ENCODE results near the gene IKZF3. TPM values are rescaled to one million over a fixed set of nuclear protein-coding genes. Genes with fewer than 3 reads are reported as not detected.
"Not testable (repeated sequence)": the region's sequence is repeated elsewhere in the genome, so short reads cannot be mapped to it uniquely, and the experiment has no call there.

The IKZF3 gene
- 33.9 TPM for polyA plus RNA-seq (2012; ENCODE audit: missing spikeins)

DNA sequence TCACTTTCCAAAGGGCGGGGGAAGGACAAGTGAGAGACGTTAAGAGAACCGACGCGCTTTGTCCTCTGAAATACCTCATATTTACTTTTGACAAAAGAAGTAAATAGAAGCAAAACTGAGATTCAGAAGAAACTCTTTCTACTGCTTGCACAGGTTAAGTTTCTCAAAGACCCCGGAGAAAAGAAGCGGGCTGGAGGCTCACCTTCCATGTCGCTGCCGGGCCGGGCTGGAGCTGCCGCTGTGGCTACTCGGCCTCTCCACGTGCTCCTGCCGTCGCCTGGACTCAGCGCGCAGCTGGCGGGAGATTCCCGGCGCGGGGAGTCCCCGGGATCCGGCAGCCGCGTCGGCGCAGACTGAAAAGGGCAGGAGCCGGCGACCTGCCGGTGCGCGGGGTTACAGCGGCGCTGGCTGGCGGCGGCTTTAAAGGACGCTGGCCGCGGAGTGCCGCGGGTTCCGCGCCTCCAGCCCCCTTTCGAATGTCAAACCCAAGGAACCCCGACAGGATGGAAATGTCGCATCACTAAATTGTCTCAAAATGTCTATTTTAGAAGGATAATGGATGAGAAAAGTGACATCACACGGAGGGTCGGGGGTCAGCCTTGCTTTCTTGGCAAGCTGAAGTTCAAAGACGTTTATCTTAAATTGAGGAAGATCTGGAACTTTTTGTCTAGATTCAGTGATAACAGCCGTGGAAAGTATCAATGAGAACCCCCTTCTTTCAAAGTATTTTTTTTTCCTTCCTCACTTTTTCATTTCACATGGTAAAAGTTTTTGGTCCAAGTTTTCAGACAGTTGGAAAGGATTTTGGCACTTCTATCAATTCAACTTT is at the start of gene IKZF3:
IKZF3 (minus strand) TSS at position 395 of the 829 bp plus-strand sequence; CDS start at position 209, 186 bp downstream.
- FAIRE-seq = peak; percentile 93
- TF ChIP-seq POLR2AphosphoS5 (IDR thresholded peaks at IDR 0.05; ENCODE audit: low read depth, low read length) = peak; percentile 71; the same call in 1 of the 2 replicates
- TF ChIP-seq POLR2A (IDR thresholded peaks at IDR 0.05; ENCODE audit: low read depth, low read length) = peak; percentile 83
- peak; percentile 85 for TF ChIP-seq TAF1 (IDR thresholded peaks at IDR 0.05; ENCODE audit: borderline replicate concordance, low read depth, low read length)

GRCh38 chr17:39908789-39909352 is 44.8 kb upstream of the IKZF3 start:
- TF ChIP-seq POLR2AphosphoS5 (IDR thresholded peaks at IDR 0.05; ENCODE audit: low read depth, low read length) (no peak), POLR2A (IDR thresholded peaks at IDR 0.05; ENCODE audit: low read depth, low read length) (no peak), TAF1 (IDR thresholded peaks at IDR 0.05; ENCODE audit: borderline replicate concordance, low read depth, low read length) (no peak)
- no peak for FAIRE-seq
- DNase-seq (ENCODE audit: insufficient read length) = no peak

More for the DNA sequence above, at the start of gene IKZF3:
- peak; percentile 43 for DNase-seq (ENCODE audit: insufficient read length)

GRCh38 chr17:39904990-39905288 is 40.8 kb upstream of the IKZF3 start:
- FAIRE-seq = no peak
- TF ChIP-seq POLR2A (IDR thresholded peaks at IDR 0.05; ENCODE audit: low read depth, low read length) = no peak
- no peak for TF ChIP-seq TAF1 (IDR thresholded peaks at IDR 0.05; ENCODE audit: borderline replicate concordance, low read depth, low read length)
- TF ChIP-seq POLR2AphosphoS5 (IDR thresholded peaks at IDR 0.05; ENCODE audit: low read depth, low read length) = no peak
- DNase-seq (ENCODE audit: insufficient read length) = no peak

GRCh38 chr17:39903158-39903884 is 39.2 kb upstream of the IKZF3 start:
- DNase-seq (ENCODE audit: insufficient read length) (no peak), FAIRE-seq (no peak)
- TF ChIP-seq POLR2AphosphoS5 (IDR thresholded peaks at IDR 0.05; ENCODE audit: low read depth, low read length) (no peak), POLR2A (IDR thresholded peaks at IDR 0.05; ENCODE audit: low read depth, low read length) (no peak)

DNA sequence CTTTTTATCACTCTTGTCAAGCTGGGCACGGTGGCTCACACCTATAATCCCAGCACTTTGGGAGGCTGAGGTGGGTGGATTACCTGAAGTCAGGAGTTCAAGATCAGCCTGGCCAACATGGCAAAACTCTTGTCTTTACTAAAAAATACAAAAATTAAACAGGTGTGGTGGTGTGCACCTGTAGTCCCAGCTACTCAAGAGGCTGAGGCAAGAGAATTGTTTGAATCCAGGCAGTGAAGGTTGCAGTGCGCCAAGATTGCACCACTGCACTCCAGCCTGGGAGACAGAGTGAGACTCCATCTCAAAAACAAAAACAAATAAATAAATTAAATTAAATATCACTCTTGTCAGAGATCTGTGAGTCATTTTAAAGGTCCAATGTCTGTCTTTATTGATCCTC is 37.9 kb upstream of the IKZF3 start:
- FAIRE-seq; DNase-seq (ENCODE audit: insufficient read length): not testable (repeated sequence)

GRCh38 chr17:39899215-39899614 is 35.1 kb upstream of the IKZF3 start:
- DNase-seq (ENCODE audit: insufficient read length) (no peak), FAIRE-seq (no peak)
- no peak for TF ChIP-seq POLR2AphosphoS5 (IDR thresholded peaks at IDR 0.05; ENCODE audit: low read depth, low read length)
- TF ChIP-seq POLR2A (IDR thresholded peaks at IDR 0.05; ENCODE audit: low read depth, low read length) = no peak
- TF ChIP-seq TAF1 (IDR thresholded peaks at IDR 0.05; ENCODE audit: borderline replicate concordance, low read depth, low read length) = no peak

DNA sequence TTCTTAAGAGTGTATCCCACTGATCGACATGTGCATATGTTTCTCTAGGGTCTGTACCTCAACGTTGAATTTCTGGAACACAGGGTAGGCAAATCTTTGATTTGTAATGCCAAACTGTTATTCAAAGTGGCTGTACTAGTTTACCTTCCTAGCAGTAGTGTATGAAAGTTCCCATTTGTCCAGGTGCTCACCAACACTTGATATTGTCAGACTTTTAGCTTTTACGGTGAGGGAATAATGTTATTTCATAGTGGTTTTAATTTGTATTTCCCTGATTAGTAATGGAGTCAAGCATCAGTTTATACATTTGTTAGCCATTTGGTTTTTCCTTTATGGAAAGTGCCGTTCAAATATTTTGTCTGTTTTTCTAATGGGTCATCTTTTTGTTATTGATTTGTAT is 34.0 kb upstream of the IKZF3 start:
- TF ChIP-seq POLR2AphosphoS5 (IDR thresholded peaks at IDR 0.05; ENCODE audit: low read depth, low read length) (no peak), POLR2A (IDR thresholded peaks at IDR 0.05; ENCODE audit: low read depth, low read length) (no peak), TAF1 (IDR thresholded peaks at IDR 0.05; ENCODE audit: borderline replicate concordance, low read depth, low read length) (no peak)
- no peak for FAIRE-seq
- DNase-seq (ENCODE audit: insufficient read length) = no peak

DNA sequence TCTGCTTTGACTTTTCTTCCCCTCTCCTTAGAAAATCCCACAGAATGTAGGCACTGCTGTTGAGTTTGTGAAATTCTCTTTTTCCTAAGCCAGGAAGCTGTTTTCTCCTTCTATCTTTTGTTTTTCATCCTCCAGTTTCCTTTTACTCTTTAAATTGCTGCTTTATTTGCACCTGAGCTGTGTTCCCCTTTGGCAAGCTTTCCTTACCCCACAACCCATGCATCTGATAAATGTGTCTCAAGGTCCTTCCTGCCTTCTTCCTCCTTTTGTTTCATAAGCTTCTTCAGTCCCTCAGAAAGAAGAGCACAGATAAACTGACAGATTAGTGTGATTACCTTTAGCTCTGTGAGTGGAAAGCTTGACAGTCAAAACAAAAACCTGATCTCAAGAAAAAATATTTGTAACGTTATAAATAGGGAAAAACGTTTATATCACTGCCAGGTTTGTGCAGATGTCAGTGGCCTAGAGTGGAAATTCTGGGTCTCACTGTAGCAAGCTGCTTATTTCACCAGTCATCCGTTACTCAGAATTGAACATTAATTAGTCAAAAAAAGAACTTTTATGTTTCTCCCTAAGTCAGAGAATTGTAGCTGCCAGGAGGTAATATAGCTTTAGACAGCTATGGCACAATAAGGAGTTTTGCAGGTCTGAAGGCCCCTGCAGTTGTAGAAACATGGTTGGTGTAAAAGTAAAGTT is 30.7 kb upstream of the IKZF3 start:
- DNase-seq (ENCODE audit: insufficient read length) = no peak
- no peak for TF ChIP-seq POLR2A (IDR thresholded peaks at IDR 0.05; ENCODE audit: low read depth, low read length)
- TF ChIP-seq TAF1 (IDR thresholded peaks at IDR 0.05; ENCODE audit: borderline replicate concordance, low read depth, low read length) = no peak
- TF ChIP-seq POLR2AphosphoS5 (IDR thresholded peaks at IDR 0.05; ENCODE audit: low read depth, low read length) = no peak
- FAIRE-seq = no peak

- DNase-seq (ENCODE audit: insufficient read length) (no peak), FAIRE-seq (no peak)
- TF ChIP-seq POLR2A (IDR thresholded peaks at IDR 0.05; ENCODE audit: low read depth, low read length) (no peak), POLR2AphosphoS5 (IDR thresholded peaks at IDR 0.05; ENCODE audit: low read depth, low read length) (no peak), TAF1 (IDR thresholded peaks at IDR 0.05; ENCODE audit: borderline replicate concordance, low read depth, low read length) (no peak)
Observed at GRCh38 chr17:39889200-39889599, 25.1 kb upstream of the IKZF3 start.

- DNase-seq (ENCODE audit: insufficient read length) (no peak), FAIRE-seq (no peak)
- no peak for TF ChIP-seq POLR2AphosphoS5 (IDR thresholded peaks at IDR 0.05; ENCODE audit: low read depth, low read length)
- no peak for TF ChIP-seq POLR2A (IDR thresholded peaks at IDR 0.05; ENCODE audit: low read depth, low read length)
- TF ChIP-seq TAF1 (IDR thresholded peaks at IDR 0.05; ENCODE audit: borderline replicate concordance, low read depth, low read length) = no peak
Observed at GRCh38 chr17:39887078-39887477, 23.0 kb upstream of the IKZF3 start.

DNA sequence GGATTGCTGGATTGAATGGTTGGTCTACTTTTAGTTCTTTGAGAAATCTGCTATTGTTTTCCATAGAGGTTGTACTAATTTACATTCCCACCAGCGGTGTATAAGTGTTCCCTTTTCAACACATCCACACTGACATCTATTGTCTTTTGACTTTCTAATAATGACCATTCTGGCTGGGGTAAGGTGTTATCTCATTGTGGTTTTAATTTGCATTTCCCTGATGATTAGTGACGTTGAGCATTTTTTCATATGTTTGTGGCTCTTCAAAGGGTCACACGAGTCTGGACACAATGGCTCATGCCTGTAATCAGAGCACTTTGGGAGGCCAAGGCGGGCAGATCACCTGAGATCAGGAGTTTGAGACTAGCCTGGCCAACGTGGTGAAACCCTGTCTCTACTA is 22.0 kb upstream of the IKZF3 start:
- FAIRE-seq; DNase-seq (ENCODE audit: insufficient read length): not testable (repeated sequence)
